Heart left ventricle (tissue), 16 donors: ENCODE measurements around the gene KCNMB2. TPM values are rescaled to one million over a fixed set of nuclear protein-coding genes. Genes with fewer than 3 reads are reported as not detected.

Source experiments
- ATAC-seq, 4 donors: fragments of 200-7000 bp; cut with Tn5 transposase; one replicate each; pipeline ENCODE4 v1.9.1; 2020 to 2022; ENCODE audit warnings: moderate library complexity in 4 of 4, mild to moderate bottlenecking in 3 of 4, moderate number of reproducible peaks in 1 of 4
- DNase-seq, 5 donors: peaks; one replicate each; pipeline ENCODE4 v3.0.0-alpha.2; 2020
- H3K27ac ChIP-seq, 12 donors: fragments of 200-600 bp; sonication (generic) in 4 of 12; one replicate each; pipeline versions ENCODE4 v1.5.0 to v1.8.0; 2016 to 2022; ENCODE audit warnings: mild to moderate bottlenecking in 2 of 12
- H3K27me3 ChIP-seq, 9 donors: fragments of 200-600 bp; sonication (generic) in 2 of 9; one replicate each; pipeline versions ENCODE4 v1.5.1 to v1.8.0; 2016 to 2022; ENCODE audit warnings: mild to moderate bottlenecking in 3 of 9
- H3K36me3 ChIP-seq, 9 donors: fragments of 200-600 bp; sonication (generic) in 2 of 9; one replicate each; pipeline versions ENCODE4 v1.5.0 to v1.8.0; 2018 to 2022; ENCODE audit warnings: mild to moderate bottlenecking in 2 of 9
- H3K4me1 ChIP-seq, 12 donors: fragments of 200-600 bp; sonication (generic) in 4 of 12; one replicate each; pipeline versions ENCODE4 v1.5.0 to v1.8.0; 2016 to 2022; ENCODE audit warnings: mild to moderate bottlenecking in 3 of 12
- H3K4me3 ChIP-seq, 12 donors: fragments of 200-600 bp; sonication (generic) in 4 of 12; one replicate each; pipeline versions ENCODE4 v1.5.0 to v1.8.0; 2017 to 2022; ENCODE audit warnings: mild to moderate bottlenecking in 9 of 12, moderate library complexity in 4 of 12
- H3K9me3 ChIP-seq, 12 donors: fragments of 200-600 bp; sonication (generic) in 4 of 12; one replicate each; pipeline versions ENCODE4 v1.5.0 to v1.8.0; 2016 to 2022; ENCODE audit warnings: mild to moderate bottlenecking in 1 of 12
- CTCF ChIP-seq, 12 donors: fragments of 200-600 bp; sonication (generic) in 4 of 12; IDR thresholded peaks; one replicate each; pipeline versions ENCODE4 v1.5.0 to v1.8.0; 2018 to 2022; ENCODE audit warnings: antibody characterized with exemption in 12 of 12, mild to moderate bottlenecking in 5 of 12
- POLR2A ChIP-seq, 2 donors: fragments of 450-650 bp; IDR thresholded peaks; one replicate each; pipeline ENCODE4 v1.6.1; 2017; ENCODE audit warnings: antibody characterized with exemption in 2 of 2, mild to moderate bottlenecking in 2 of 2, moderate library complexity in 2 of 2
- WGBS, 4 donors: extraction: QIAGEN DNeasy Blood & Tissue Kit in 2 of 4; methylation state at CpG; one replicate each; pipeline versions ENCODE4 v1.1.5 to v1.1.7; 2013 to 2018; 5-methylcytosine and 5-hydroxymethylcytosine counted together
- intact Hi-C, 10 donors: fragments of 100-400 bp; cut with DNase I; formaldehyde crosslinking; loops; one replicate each; pipeline versions ENCODE4 v1.11.1 to v1.14.2; 2022
- polyA plus RNA-seq, 2 donors: library from polyadenylated mRNA; stranded (reverse); fragments of 200-250 nt; gene quantifications; one replicate each; pipeline ENCODE4 v1.2.3, GENCODE V29; 2013
- total RNA-seq, 9 donors: library from RNA; depleted of rRNA in 2 of 9; stranded (reverse); fragments of >200 nt in 2 of 9; fragmentation: NEBNext Ultra II Directional in 3 of 9; extraction: Animal tissue kit (Norgen Biotek cat#: 25700) in 3 of 9; gene quantifications; one replicate each; pipeline versions ENCODE4 v1.1.0 to v1.2.4, GENCODE V29; 2016 to 2023
- donor health status: ischemic (EF 13 %, LVEDD 7.1; RV severe dilation, severe dysfunction).
- donor health status: healthy with polysubstance abuse.
- donor health status: DM: no; HTN: yes; CAD: no.
- donor health status: DM: no; HTN: no; CAD: no.
- donor health status: ischemic (EF 25% LVEDD 6.9; RV normal size, moderate dysfunction).
- donor health status: ischemic (EF 25% LVEDD 5.7; RV mildly dilated, moderate dysfunction).
- donor health status: healthy.
- donor health status: DM: yes; HTN: yes; CAD: no.
- donor health status: ischemic (EF 35%, LVEDD 5.7; RV mildly dilated, moderate dysfunction).
- donor health status: nonischemic (EF 11% LVEDD 7.7; RV severe dilation, severe dysfunction).
- donor health status: DM: yes; HTN: yes; CAD: no.
- donor health status: PGD.
- donor health status: ischemic (EF 29% LVEDD 5.4; RV normal size, mild dysfunction).
- donor health status: nonischemic (EF 23%, LVEDD 6.1; RV moderate dilation, normal function).

Gene KCNMB2
- total and polyA plus RNA-seq, 11 donors = 0.37 to 5.7 (median 2.0) TPM; not detected in 1

DNA sequence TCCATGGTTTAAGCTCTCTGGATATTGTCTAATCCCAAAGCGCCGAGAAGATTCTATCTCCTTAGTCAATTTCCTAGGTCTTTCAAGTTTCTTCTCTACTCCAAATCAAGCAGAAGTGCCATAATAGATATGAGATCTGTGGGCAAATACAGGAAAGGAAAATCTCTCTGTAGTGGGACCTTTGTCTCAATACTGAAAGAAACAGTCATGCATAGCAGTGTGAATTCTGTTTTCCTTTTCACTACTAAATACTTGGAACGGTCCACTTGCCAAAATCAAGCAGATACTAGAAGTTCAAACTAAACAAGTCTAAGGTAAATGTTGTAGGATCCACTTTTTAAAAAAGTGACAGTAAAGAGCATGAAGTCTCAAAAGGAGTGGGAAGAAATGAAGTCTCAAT is 298.8 kb downstream of the KCNMB2 start:
- Histone ChIP-seq H3K9me3 (no peaks in the 10 kb centered on the region), H3K36me3 (no peaks in the 10 kb centered on the region), H3K4me3 (no peak overlapping the region), H3K27me3 (no peaks in the 10 kb centered on the region), H3K27ac (no peak overlapping the region), H3K4me1 (no peaks in the 10 kb centered on the region)
- DNase-seq (no peak), ATAC-seq (no peak)
- intact Hi-C loops = no loop called here
- 84 to 92% (median 89%) methylated on average over 3 of the region's 3 CpGs for WGBS, 4 donors
- TF ChIP-seq POLR2A (IDR thresholded peaks at IDR 0.05) (no peak), CTCF (IDR thresholded peaks at IDR 0.05) (no peak)

- ATAC-seq = no peak
- H3K4me1 ChIP-seq = no peaks in the 10 kb centered on the region
- intact Hi-C loops = no loop called here
Measured at GRCh38 chr3:178837512-178837911, 301.3 kb downstream of the KCNMB2 start.

DNA sequence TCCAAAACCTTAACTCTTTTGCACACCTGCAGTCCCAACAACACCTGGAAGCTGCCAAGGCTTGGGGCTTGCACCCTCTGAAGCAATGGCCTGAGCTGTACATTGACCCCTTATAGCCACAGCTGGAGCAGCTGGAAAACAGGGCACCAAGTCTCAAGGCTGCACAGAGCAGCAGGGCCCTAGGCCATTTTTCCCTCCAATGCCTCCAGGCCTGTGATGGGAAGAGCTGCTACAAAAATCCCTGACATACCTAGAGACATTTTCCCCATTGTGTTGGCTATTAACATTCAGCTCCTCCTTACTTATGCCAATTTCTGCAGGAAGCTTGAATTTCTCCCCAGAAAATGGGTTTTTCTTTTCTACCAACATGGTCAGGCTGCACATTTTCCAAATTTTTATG is 304.4 kb downstream of the KCNMB2 start:
- Histone ChIP-seq H3K4me3 (no peak overlapping the region), H3K27ac (no peak overlapping the region), H3K36me3 (no peaks in the 10 kb centered on the region), H3K27me3 (no peaks in the 10 kb centered on the region), H3K4me1 (peaks cover 0 to 2% (median 0%) of the 10 kb centered on the region in 12 donors), H3K9me3 (no peaks in the 10 kb centered on the region)
- DNase-seq (no peak), ATAC-seq (no peak)
- intact Hi-C loops = loop anchor here in 1 of 10 donors (10.0 kb wide), 1 partner anchor 166 kb away; no protein-coding TSS in a partner anchor
- no peak for TF ChIP-seq CTCF (IDR thresholded peaks at IDR 0.05)
- no peak for TF ChIP-seq POLR2A (IDR thresholded peaks at IDR 0.05)

More at GRCh38 chr3:178837512-178837911, 301.3 kb downstream of the KCNMB2 start:
- DNase-seq = no peak
- Histone ChIP-seq H3K36me3 (no peaks in the 10 kb centered on the region), H3K4me3 (no peak overlapping the region), H3K27ac (no peak overlapping the region), H3K27me3 (no peaks in the 10 kb centered on the region), H3K9me3 (no peaks in the 10 kb centered on the region)
- TF ChIP-seq CTCF (IDR thresholded peaks at IDR 0.05) (no peak), POLR2A (IDR thresholded peaks at IDR 0.05) (no peak)

GRCh38 chr3:178841011-178841410 is 304.8 kb downstream of the KCNMB2 start:
- ATAC-seq (no peak), DNase-seq (no peak)
- Histone ChIP-seq H3K27me3 (no peaks in the 10 kb centered on the region), H3K9me3 (no peaks in the 10 kb centered on the region), H3K4me1 (peaks cover 0 to 6% (median 0%) of the 10 kb centered on the region in 12 donors), H3K36me3 (no peaks in the 10 kb centered on the region), H3K27ac (no peak overlapping the region), H3K4me3 (no peak overlapping the region)
- TF ChIP-seq POLR2A (IDR thresholded peaks at IDR 0.05) (no peak), CTCF (IDR thresholded peaks at IDR 0.05) (no peak)
- intact Hi-C loops = loop anchor here in 1 of 10 donors (10.0 kb wide), 1 partner anchor 166 kb away; no protein-coding TSS in a partner anchor
